K562 (cell line): ENCODE measurements around the gene KCNK6. TPM values are rescaled to one million over a fixed set of nuclear protein-coding genes. Genes with fewer than 3 reads are reported as not detected.
A peak's percentile ranks its signal among the peaks of the same experiment; 100 is the strongest.

ENCODE experiments used
- ARID1B ChIP-seq: fragments of 450-650 bp; IDR thresholded peaks from 2 replicates; pipeline ENCODE4 v1.6.1; 2016; ENCODE audit warnings: antibody characterized with exemption, mild to moderate bottlenecking, inconsistent platforms
- BMI1 ChIP-seq: fragments of 150-350 bp; IDR thresholded peaks from 2 replicates; pipeline ENCODE4 v1.6.1; 2014; ENCODE audit warnings: low read length
- CHCHD3 ChIP-seq: fragments of 250-450 bp; sonication (Bioruptor Pico); IDR thresholded peaks from 2 replicates; pipeline ENCODE4 v2.1.2; 2022; ENCODE audit warnings: mild to moderate bottlenecking
- FOSL1 ChIP-seq: fragments of 200-800 bp; sonication (Bioruptor generic); conservative IDR thresholded peaks from 2 replicates; pipeline ENCODE4 v1.6.1; 2016; ENCODE audit warnings: missing genetic modification characterization, missing compliant biosample characterization
- FOXA1 ChIP-seq: fragments of 450-650 bp; IDR thresholded peaks from 2 replicates; pipeline ENCODE4 v1.6.1; 2016; ENCODE audit warnings: mild to moderate bottlenecking, borderline replicate concordance
- MXI1 ChIP-seq: IDR thresholded peaks from 2 replicates; pipeline ENCODE4 v1.6.1; 2011; ENCODE audit warnings: low read depth, mild to moderate bottlenecking, improper control_type of control experiment, low read length
- NR2C1 ChIP-seq, 2 experiments: fragments of 450-650 bp; IDR thresholded peaks; 2 replicates each; pipeline ENCODE4 v1.6.1; 2017; ENCODE audit warnings: mild to moderate bottlenecking in 2 of 2, antibody characterized with exemption in 1 of 2, inconsistent platforms in 1 of 2, missing compliant biosample characterization in 1 of 2, missing genetic modification characterization in 1 of 2
- SIN3A ChIP-seq, 2 experiments: fragments of 150-350 bp in 1 of 2; IDR thresholded peaks; 2 replicates each; pipeline ENCODE4 v1.6.1; 2011 to 2016; ENCODE audit warnings: borderline replicate concordance in 2 of 2, low read depth in 2 of 2, low read length in 2 of 2, mild to moderate bottlenecking in 2 of 2, moderate library complexity in 2 of 2; ENCODE audit not compliant: control insufficient read depth in 1 of 2
- SPI1 ChIP-seq: IDR thresholded peaks from 2 replicates; pipeline ENCODE4 v1.6.1; 2011; ENCODE audit warnings: low read depth, low read length, control low read depth, borderline replicate concordance
- SREBF2 ChIP-seq: sonication (generic); formaldehyde crosslinking; IDR thresholded peaks from 2 replicates; pipeline ENCODE4 v1.4.0; 2020; ENCODE audit warnings: mild to moderate bottlenecking, missing genetic modification reagents
- SRSF7 ChIP-seq: fragments of 200-400 bp; formaldehyde crosslinking; optimal IDR thresholded peaks from 2 replicates; pipeline ENCODE3; 2017; ENCODE audit warnings: mild to moderate bottlenecking, low read depth, low read length
- TAF9B ChIP-seq: fragments of 450-650 bp; IDR thresholded peaks from 2 replicates; pipeline ENCODE4 v1.6.1; 2018; ENCODE audit warnings: mild to moderate bottlenecking; ENCODE audit not compliant: partially characterized antibody
- TAL1 ChIP-seq: fragments of 450-650 bp; IDR thresholded peaks from 2 replicates; pipeline ENCODE4 v1.6.1; 2016; ENCODE audit warnings: mild to moderate bottlenecking
- TCF7 ChIP-seq: sonication (generic); IDR thresholded peaks from 2 replicates; pipeline ENCODE4 v1.6.1; 2016; ENCODE audit warnings: antibody characterized with exemption, borderline replicate concordance
- TCFL5 ChIP-seq: fragments of 250-450 bp; sonication (Bioruptor Pico); conservative IDR thresholded peaks from 2 replicates; pipeline ENCODE4 v1.6.1; 2021; ENCODE audit warnings: mild to moderate bottlenecking, moderate library complexity, matching md5 sums
- TEAD4 ChIP-seq, 2 experiments: sonication (generic) in 1 of 2; formaldehyde crosslinking in 1 of 2; IDR thresholded peaks; 2 replicates each; pipeline versions ENCODE4 v1.6.1 to v1.8.0; 2012 to 2022; ENCODE audit warnings: borderline replicate concordance in 1 of 2, inconsistent platforms in 1 of 2, low read length in 1 of 2, mild to moderate bottlenecking in 1 of 2, missing genetic modification reagents in 1 of 2
- ZNF311 ChIP-seq: fragments of 250-450 bp; sonication (Bioruptor Pico); IDR thresholded peaks from 2 replicates; pipeline ENCODE4 v1.4.0; 2020; ENCODE audit warnings: mild to moderate bottlenecking, moderate library complexity
- ZNF507 ChIP-seq: conservative IDR thresholded peaks from 2 replicates; pipeline ENCODE4 v1.6.1; 2017; ENCODE audit warnings: missing genetic modification characterization, missing compliant biosample characterization
- polyA plus RNA-seq, 8 experiments: library from polyadenylated mRNA; depleted of rRNA in 4 of 8; stranded (reverse) in 5 of 8; unstranded in 3 of 8; fragments of >200 nt; fragmentation: Nextera tagmentation in 2 of 8; fragmentation: Illumina TruSeq in 1 of 8; extraction: Ambion mirVana in 2 of 8; extraction: Trizol in 1 of 8; gene quantifications; 2 replicates each; pipeline versions ENCODE4 v1.2.1 to v1.2.3, GENCODE V29; 2011 to 2014; ENCODE audit warnings: inconsistent platforms in 1 of 8, missing spikeins in 1 of 8
- total RNA-seq, 7 experiments: library from RNA; depleted of rRNA in 6 of 7; stranded (reverse); fragments of >200 nt in 6 of 7; fragmentation: Illumina TruSeq in 2 of 7; extraction: Trizol in 2 of 7; gene quantifications; 2 replicates each; pipeline versions ENCODE4 v1.2.1 to v1.2.3, GENCODE V29; 2011 to 2021; ENCODE audit warnings: low replicate concordance in 1 of 7
- TF ChIP-seq, protein P1 (sequence below): fragments of 450-650 bp; formaldehyde crosslinking; IDR thresholded peaks from 2 replicates; pipeline ENCODE4 v1.4.0; 2020; ENCODE audit warnings: mild to moderate bottlenecking, moderate library complexity
- TF ChIP-seq, protein P2 (sequence below), 2 experiments: IDR thresholded peaks in 1 of 2; conservative IDR thresholded peaks in 1 of 2; 2 replicates each; pipeline ENCODE4 v1.6.1; 2016; ENCODE audit warnings: low read depth in 2 of 2, mild to moderate bottlenecking in 1 of 2, missing compliant biosample characterization in 1 of 2, missing genetic modification characterization in 1 of 2, moderate library complexity in 1 of 2
- TF ChIP-seq, protein P3 (sequence below): IDR thresholded peaks from 2 replicates; pipeline ENCODE4 v1.6.1; 2011; ENCODE audit not compliant: insufficient read length; ENCODE audit errors: extremely low read depth
- TF ChIP-seq, protein P4 (sequence below): fragments of 200-400 bp; formaldehyde crosslinking; IDR thresholded peaks from 2 replicates; pipeline ENCODE4 v1.6.1; 2017; ENCODE audit warnings: mild to moderate bottlenecking, low read depth, low read length, moderate library complexity

The KCNK6 gene
- total and polyA plus RNA-seq, 9 of the 15 experiments (the other 6 are each of a cell fraction or from before 2014, with no cell fraction given), result 0.05 to 0.42 (median 0.15) TPM

DNA sequence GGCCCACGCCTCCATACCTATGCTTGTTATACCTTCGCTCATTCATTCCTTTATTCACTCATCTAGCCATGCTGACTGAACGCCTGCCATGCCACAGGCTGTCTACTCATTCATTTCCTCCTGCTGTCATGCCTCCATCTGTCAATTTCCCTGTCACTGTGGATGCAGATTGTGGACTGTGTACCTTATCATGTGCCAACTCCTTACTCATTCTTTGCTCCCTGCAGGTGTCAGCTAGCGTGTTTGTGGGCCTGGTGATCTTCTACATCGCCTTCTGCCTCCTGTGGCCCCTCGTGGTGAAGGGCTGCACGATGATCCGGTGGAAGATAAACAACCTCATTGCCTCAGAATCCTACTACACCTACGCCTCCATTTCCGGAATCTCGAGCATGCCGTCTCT is 50.7 kb downstream of the KCNK6 start (continued):
- TF ChIP-seq, protein P1, sequence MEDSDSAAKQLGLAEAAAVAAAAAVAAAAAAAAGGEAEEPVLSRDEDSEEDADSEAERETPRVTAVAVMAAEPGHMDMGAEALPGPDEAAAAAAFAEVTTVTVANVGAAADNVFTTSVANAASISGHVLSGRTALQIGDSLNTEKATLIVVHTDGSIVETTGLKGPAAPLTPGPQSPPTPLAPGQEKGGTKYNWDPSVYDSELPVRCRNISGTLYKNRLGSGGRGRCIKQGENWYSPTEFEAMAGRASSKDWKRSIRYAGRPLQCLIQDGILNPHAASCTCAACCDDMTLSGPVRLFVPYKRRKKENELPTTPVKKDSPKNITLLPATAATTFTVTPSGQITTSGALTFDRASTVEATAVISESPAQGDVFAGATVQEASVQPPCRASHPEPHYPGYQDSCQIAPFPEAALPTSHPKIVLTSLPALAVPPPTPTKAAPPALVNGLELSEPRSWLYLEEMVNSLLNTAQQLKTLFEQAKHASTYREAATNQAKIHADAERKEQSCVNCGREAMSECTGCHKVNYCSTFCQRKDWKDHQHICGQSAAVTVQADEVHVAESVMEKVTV, result no peak
- peak; percentile 42 to 48; a peak in 2 of 4 replicates for TF ChIP-seq SIN3A (IDR thresholded peaks at IDR 0.05; ENCODE audit: borderline replicate concordance in 2 of 2, control insufficient read depth in 1 of 2, low read depth in 2 of 2, low read length in 2 of 2)
- TF ChIP-seq, protein P2, sequence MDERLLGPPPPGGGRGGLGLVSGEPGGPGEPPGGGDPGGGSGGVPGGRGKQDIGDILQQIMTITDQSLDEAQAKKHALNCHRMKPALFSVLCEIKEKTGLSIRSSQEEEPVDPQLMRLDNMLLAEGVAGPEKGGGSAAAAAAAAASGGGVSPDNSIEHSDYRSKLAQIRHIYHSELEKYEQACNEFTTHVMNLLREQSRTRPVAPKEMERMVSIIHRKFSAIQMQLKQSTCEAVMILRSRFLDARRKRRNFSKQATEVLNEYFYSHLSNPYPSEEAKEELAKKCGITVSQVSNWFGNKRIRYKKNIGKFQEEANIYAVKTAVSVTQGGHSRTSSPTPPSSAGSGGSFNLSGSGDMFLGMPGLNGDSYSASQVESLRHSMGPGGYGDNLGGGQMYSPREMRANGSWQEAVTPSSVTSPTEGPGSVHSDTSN (CRISPR knock-in tag; IDR thresholded peaks at IDR 0.05; ENCODE audit: low read depth), result no peak
- TF ChIP-seq, protein P2 (tag; conservative IDR thresholded peaks at IDR 0.05; ENCODE audit: low read depth), result peak; percentile 54
- TF ChIP-seq TEAD4 (IDR thresholded peaks at IDR 0.05; ENCODE audit: low read length), result peak; percentile 83
- no peak for TF ChIP-seq TEAD4 (CRISPR knock-in tag; IDR thresholded peaks at IDR 0.05; ENCODE audit: borderline replicate concordance)
- TF ChIP-seq SPI1, result no peak
- no peak for TF ChIP-seq TCFL5 (CRISPR knock-in tag)
- no peak for TF ChIP-seq FOSL1 (tag)
- no peak for TF ChIP-seq NR2C1 (IDR thresholded peaks at IDR 0.05)
- no peak for TF ChIP-seq NR2C1 (tag; IDR thresholded peaks at IDR 0.05)
- peak; percentile 78 for TF ChIP-seq MXI1
- no peak for TF ChIP-seq CHCHD3 (CRISPR knock-in tag)
- no peak for TF ChIP-seq BMI1
- TF ChIP-seq, protein P3, sequence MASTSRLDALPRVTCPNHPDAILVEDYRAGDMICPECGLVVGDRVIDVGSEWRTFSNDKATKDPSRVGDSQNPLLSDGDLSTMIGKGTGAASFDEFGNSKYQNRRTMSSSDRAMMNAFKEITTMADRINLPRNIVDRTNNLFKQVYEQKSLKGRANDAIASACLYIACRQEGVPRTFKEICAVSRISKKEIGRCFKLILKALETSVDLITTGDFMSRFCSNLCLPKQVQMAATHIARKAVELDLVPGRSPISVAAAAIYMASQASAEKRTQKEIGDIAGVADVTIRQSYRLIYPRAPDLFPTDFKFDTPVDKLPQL, result no peak
- TF ChIP-seq SREBF2 (CRISPR knock-in tag), result no peak
- TF ChIP-seq TAL1, result peak; percentile 79; the same call in 1 of the 2 replicates
- TF ChIP-seq SRSF7, result no peak
- no peak for TF ChIP-seq ZNF507
- no peak for TF ChIP-seq TCF7
- peak; percentile 70 for TF ChIP-seq ARID1B
- no peak for TF ChIP-seq ZNF311
- no peak for TF ChIP-seq TAF9B
- no peak for TF ChIP-seq FOXA1
- TF ChIP-seq, protein P4, sequence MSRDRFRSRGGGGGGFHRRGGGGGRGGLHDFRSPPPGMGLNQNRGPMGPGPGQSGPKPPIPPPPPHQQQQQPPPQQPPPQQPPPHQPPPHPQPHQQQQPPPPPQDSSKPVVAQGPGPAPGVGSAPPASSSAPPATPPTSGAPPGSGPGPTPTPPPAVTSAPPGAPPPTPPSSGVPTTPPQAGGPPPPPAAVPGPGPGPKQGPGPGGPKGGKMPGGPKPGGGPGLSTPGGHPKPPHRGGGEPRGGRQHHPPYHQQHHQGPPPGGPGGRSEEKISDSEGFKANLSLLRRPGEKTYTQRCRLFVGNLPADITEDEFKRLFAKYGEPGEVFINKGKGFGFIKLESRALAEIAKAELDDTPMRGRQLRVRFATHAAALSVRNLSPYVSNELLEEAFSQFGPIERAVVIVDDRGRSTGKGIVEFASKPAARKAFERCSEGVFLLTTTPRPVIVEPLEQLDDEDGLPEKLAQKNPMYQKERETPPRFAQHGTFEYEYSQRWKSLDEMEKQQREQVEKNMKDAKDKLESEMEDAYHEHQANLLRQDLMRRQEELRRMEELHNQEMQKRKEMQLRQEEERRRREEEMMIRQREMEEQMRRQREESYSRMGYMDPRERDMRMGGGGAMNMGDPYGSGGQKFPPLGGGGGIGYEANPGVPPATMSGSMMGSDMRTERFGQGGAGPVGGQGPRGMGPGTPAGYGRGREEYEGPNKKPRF, result no peak
